Stimulated activated CD8-positive, alpha-beta memory T cell treated with anti-CD3 and anti-CD28 coated beads, Interleukin-15, amount 100 ng/mL, for 4 hours (primary cell): ENCODE measurements around the gene RAB44.

ENCODE experiments used
- DNase-seq, 2 donors: peaks; one replicate each; pipeline ENCODE4 v3.0.0-alpha.2; 2020; ENCODE audit warnings: low read depth in 2 of 2

The RAB44 gene

DNA sequence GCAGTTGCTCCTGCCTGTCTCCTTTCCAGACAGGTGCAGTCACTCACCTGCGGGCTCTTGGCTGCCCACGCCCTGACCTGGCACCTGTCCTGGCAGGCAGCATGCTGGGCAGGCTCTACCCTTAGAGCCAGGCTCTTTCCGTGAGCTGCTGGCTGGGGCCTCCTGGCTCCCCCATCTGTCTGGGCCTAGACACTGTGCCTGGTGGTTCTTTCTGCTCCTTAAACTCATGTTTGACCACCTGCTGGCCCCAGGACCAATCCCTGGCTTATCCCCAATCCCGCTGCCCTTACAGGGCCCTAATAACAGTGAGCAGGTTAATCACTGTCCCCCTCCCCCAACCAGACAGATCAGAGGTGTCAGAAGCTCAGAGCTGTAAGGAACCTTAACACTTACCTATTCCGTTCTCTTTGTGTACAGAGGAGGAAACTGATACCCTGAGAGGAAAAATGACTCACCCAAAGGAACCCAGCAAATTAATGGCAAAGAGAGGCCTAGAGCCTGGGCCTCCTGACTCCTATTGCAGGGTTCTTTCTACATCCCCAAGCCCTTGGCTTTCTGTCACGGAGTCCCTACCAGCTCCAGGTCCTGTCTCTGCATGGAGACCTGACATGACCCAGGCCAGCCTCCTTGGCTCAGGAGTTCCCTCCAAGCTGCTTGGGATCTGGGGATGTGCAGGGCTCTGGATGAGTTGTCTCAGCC lies 54.7 kb downstream of the RAB44 start:
- no peak for DNase-seq

DNA sequence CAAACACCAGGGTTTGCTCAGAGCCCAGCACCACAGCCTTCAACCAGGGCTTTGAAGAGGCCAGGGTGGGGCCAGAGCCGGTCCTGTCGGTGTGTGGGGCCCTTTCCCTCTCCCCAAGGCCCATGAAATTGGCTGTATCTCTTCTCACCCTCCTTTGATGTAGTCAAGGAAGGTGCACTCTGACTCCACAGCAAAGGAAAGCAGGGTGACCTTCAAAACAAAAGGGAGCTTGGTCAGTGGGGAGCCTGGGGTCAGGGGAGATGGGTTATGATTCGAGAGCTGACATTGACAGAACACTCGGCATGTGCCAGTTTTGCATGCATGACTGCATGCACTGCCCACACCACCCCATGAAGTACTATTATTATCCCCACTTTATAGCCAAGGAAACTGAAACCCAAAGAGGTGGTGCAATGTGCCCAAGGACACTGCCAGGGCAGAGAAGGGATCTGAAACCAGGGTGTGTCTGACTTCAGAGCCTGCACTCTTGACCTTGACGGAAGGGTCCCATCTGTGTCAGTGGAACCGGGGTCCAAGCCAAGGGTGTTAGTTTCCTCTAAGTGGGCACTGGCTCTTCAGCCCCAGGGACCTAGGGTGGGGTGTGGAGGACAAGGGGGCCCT lies 55.4 kb downstream of the RAB44 start:
- DNase-seq: no peak

GRCh38 chr6:36753671-36754405 lies 56.2 kb downstream of the RAB44 start:
- no peak for DNase-seq

DNA sequence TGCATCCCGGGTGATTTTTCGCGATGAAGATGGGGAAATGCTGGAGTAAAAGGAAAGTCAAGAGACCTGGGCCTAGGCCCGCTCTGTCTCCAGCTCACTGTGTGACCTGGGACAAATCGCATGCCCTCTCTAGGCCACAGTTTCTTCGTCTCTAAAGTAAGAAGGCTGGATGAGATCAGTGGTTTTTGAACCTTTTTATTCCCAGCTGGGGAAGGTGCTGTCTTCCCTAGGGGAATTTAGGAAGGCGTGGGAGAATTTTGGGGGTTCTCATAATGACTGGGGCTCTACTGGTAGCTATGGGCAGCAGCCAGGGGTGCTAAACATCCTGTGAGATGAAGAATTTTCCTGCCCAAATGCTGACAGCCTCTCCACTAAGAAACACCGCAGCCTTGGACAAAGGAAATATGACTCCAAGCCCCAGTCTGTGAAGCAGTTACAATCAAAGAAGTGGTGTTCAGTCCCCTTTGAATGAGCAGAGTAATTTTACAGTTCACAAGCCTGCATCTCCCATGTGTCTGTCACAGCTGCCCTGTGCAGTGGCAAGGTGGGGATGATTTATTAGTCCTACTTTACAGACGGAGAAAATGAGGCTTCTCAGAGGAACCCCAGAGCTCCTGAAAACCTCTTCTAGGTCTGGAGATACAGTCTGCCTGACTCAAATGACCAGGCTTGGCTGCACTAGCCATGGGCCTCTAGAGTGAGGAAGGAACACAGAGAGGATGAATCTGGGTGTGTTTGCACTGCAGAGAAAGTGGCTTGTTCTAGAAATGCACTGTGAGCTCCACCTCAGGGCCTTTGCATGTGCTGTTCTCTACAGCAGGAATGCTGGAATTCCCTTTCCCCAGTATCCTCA lies 57.2 kb downstream of the RAB44 start:
- no peak for DNase-seq

GRCh38 chr6:36755435-36756348 lies 58.1 kb downstream of the RAB44 start:
- peak; percentile 41 to 61 for DNase-seq

GRCh38 chr6:36756786-36757185 lies 59.2 kb downstream of the RAB44 start:
- DNase-seq: no peak

- DNase-seq: no peak
Observed at GRCh38 chr6:36757206-36757605, 59.6 kb downstream of the RAB44 start.

DNA sequence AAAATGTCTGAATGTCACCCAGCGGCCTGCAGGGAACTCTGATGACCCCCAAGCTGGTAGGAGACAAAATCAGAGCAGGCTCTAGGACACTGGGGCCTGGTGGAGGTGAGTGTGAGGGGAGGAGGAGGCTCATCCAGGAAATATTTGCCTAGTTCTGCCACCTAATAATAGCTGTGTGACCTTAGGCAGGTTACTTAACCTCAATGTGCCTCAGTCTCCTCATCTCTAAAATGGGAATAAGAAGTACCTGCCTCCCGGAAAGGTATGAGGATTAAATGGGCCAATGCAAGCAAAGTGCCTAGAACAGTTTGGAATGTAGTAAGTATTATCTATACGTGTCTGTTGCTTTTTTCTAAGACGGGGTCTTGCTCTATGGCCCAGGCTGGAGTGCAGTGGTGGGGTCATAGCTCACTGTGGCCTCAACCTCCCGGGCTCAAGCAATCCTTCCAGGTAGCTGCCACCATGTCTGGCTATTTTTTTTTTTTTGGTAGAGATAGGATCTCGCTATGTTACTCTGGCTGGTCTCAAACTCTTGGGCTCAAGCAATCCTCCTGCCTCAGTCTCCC lies 60.4 kb downstream of the RAB44 start:
- no peak for DNase-seq

DNA sequence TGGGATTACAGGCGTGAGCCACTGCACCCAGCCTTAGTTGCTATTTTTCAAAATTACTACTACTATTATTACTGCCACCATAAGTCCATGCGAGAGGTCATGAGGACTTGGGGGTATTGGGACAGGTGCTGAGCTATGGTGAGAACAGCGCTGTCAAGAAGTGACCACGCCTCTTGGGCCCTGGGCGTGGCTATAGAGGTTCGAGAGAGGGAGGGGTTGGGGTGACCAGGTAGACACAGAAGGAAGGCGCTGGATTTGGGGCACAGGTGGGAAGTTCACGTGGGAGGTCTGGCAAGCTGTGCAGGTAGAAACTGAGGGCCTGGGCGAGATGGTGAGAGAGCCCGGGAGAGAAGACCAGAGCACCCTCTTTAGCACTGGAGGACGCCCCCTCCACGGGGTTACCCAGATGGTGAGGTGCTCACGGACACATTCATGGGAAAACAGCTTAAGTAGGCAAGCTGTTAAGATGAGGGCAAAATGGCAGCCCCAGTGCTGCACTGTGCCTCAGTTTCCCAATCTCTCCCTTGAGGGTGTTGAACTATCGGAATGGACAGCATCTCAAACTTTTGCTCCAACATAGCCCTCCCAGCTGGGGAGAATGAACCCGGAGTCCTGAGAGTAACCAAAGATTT lies 61.0 kb downstream of the RAB44 start:
- DNase-seq: no peak

DNA sequence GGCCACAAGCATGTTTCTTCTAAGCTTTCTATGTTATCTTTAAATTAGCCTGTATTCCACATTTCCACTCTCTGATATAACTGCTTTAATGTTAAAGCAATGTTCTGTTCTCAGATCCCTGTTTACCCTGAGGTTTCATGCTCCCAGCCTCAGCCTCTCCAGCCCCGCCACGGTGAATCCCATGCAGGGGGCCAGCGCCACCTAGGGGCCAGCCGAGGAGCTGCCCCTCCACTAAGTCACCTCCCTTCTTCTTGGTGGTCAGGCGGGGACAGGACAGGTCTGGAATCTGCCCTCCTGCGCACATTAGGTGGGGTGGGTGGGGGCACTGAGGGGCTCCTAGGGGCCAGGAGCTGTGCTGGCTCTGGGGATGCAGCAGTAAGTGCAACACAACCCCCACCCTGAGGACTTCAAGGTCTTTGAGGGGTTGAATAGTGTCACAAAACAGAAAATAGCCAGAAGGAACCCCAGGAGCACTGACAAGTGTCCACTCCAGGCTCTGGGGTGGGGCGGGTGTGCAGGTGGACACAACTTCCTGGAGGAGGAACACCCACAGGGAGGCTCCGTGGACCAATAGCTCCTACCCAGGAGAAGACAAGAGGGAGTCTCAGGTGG lies 61.6 kb downstream of the RAB44 start:
- peak; percentile 53 to 56 for DNase-seq

- no peak for DNase-seq
Observed at GRCh38 chr6:36760685-36761435, 63.2 kb downstream of the RAB44 start.

DNA sequence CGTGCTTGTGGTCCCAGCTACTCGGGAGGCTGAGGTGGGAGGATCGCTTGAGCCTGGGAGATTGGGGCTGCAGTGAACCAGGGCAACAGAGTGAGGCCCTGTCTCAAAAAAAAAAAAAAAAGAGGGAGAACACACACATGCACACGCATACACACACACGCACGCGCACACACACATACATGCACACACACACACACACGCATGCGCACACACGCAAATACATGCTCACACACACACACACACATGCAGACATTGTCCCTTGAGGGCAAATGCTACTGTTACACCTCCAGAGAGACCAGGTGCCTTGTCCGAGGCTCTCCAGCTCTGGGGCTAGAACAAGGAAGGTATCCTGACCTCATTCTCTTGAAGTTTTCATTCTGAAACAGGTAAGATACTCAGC lies 64.5 kb downstream of the RAB44 start:
- DNase-seq: no peak

GRCh38 chr6:36765190-36765589 lies 67.6 kb downstream of the RAB44 start:
- DNase-seq: no peak

DNA sequence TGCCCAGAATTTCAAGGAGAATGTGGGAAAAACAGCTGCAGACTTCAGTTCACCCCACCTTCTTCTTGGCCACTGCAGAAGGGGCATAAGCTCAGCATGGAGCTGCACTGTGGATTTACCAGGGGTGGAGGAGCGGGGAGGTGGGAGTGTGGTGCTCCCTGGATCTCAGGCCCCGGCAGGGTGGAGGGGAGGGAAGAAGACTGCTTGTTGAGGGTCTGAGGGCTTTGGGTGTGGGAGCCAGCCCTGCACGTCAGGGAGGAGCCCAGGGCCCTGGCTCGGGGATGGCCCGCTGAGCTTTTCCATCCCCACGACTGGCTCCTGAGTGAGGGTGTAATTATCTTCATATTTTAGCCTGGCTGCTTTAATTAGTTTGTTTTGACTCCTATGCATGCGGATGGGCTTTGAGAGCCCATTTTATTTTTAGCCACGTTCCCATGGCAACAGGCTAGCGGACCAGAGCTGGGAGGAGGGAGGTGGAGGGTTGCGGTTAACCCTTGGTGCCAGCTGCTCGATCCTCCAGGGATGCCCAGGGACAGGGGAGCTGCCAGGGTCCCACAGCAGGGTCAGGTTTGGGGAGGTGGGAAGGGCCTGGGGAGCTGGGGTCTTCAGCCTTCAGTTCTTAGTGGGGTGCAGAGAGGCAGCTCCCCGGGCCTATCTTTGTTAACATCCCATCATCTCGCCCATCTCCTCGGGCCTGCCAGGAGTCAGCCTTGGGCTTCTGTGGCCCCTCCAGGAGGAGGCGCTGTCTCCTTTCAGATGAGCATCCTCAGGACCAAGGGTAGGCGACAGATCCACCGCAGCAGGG lies 68.2 kb downstream of the RAB44 start:
- peak; percentile 32 to 51 for DNase-seq

GRCh38 chr6:36766399-36766945 lies 68.8 kb downstream of the RAB44 start:
- DNase-seq: no peak

GRCh38 chr6:36769183-36769675 lies 71.6 kb downstream of the RAB44 start:
- DNase-seq: no peak

DNA sequence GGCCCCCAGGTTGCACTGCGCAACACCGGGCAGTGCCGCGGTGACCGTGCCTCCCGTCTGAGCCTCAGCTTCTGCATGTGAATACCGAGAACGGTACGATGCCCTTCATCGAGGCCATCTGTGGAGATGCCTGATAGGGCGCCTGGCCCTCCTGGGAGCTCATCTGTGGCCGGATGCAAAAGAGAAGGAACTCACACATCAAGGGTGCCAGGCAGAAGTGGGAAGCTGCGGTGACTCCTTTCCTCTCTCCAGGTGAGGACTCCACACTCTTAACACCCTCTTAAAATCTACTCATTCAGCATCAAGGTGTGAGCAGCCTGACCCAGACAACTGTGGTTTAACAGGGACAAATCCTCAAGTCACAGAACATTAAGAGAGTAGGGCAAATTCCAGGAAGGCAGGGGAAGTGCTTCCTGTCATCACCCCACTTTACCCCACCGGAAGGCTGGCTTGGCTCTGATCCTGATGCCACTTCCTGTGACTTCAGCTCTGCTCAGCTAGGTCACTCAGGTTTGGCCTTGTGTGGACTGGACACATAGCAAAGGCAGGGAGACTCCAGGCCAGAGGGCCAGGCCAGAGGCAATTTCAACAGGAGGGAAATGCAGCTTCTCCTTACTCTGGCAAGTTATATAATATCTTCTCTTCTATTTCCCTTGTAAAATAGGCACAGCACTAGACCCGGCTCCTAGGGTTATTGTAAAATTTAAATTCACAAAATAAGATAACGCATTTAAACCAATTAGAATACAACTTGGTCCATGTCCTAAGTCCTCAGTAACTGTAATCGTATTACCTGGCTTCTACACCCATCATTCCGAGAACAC lies 72.3 kb downstream of the RAB44 start:
- DNase-seq: no peak
